GM15510 (cell line): ENCODE data around the gene ZNF577.

Experiments
- POLR2A ChIP-seq: IDR thresholded peaks from 3 replicates; pipeline ENCODE4 v1.6.1; 2011; ENCODE audit warnings: borderline replicate concordance; ENCODE audit not compliant: insufficient read length; ENCODE audit errors: extremely low read depth

ZNF577 gene

DNA sequence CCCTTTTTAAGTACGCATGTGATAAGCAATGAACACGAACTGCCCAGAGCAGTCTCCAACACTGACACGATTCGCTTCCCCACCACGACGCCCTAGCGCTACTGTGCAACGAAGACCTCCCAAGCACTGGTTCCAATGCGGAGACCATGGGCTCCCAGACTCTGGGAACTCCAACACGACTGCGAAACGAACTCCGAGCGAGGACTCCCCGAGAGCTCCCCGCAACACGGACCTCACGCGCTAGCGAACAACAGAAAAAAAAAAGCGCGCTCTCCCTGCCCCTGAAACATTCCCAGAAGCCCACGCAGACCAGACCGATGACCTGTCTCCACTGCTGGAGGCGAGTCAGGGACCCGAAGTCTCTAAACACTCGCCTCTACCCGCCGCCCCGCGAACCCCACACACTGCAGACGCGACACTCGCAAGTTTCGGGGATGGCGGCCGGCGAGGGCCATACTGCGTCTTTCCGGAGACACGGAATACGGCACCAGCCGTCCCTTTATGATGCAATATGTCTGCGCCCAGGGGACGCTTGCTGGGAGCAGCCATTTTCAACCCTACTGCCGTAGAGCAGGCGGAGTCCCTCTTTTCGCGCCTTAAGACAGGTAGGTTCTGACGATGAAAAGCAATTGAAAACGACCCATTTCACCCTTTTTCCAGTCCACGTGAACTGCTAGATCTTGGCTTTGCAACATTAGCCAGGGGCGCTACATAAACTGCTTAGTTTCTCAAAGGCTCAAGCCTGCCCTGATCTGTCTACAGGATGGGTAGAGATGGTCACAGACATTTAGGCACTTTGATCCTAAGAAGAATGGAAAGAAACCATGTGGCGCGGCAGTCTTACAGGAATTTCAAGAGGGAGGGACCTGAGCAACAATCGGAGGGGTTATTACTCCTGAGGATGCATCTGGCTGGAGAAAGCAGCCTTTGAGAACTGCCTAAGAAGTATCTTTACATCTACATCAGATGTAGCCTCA is at the start of gene ZNF577:
ZNF577 (minus strand) TSS at position 430 of the 977 bp plus-strand sequence. CDS start 7,569 bp downstream, outside the sequence.
- TF ChIP-seq POLR2A, result no peak

GRCh38 chr19:51931921-51932320 is 44.2 kb upstream of the ZNF577 start:
- no peak for TF ChIP-seq POLR2A

DNA sequence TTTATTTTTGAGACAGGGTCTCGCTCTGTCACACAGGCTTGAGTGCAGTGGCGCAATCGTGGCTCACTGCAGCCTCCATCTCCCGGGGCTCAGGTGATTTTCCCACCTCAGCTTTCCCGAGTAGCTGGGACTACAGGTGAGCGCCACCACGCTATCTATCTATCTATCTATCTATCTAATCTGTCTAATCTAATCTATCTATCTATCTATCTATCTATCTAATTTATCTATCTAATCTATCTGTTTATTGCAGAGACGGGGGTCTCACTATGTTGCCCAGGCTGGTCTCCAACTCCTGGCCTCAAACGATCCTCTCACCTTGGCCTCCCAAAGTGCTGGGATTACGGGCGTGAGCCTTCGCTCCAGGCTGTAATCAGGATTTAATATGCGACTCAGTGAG is 40.1 kb upstream of the ZNF577 start:
- no peak for TF ChIP-seq POLR2A

DNA sequence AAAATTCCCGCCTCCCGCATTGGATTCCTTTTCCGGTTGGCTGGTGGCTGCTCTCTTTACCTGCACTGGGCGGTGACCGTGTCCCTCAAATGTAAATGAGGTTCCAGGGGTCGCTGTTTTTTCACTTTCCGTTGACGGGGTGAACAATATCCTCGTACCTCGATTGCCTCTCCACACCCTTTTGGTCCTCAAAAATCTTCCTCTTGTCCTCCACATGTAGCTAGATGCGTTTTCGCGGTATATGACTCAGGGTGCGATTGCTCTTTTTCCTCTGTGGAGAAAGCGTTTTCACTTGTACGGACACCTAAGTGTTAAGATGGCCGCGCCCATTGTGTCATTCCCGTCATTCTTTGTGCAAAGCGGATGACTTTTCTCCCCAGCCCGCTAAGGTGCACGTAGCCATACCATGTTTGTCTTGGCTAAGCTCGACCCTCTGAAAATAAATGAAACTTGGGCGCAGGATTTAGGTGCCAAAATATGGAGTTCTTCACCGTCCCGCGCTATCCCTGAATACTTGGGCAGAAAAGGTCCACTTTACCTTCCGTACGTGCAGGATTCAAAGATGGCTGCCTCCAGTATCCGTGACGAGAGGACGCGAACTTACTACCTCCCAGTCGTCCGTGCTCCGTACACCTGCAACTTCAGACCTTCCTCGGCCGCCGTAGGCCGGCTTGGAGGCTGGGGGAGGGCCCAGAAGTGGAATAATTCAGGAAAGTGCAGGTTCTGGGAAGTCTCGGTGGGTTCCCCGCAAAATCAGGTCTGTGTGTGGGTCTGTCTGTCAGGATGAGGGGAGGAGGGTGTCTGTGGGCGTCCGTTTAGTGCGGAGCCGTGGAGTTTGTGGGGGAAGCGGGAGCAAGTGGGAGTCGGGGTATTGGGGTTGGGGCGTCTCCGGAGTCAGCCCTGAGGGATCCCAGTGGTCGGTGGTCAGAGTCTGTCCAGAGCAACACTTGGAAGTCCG is 39.3 kb upstream of the ZNF577 start, which contains the start of gene ZNF613:
ZNF613 (plus strand) TSS at position 689 of the 958 bp plus-strand sequence. CDS start 8,749 bp downstream, outside the sequence.
- TF ChIP-seq POLR2A, result peak; percentile 35

GRCh38 chr19:51926426-51926783 is 38.7 kb upstream of the ZNF577 start:
- TF ChIP-seq POLR2A, result no peak

GRCh38 chr19:51921949-51922348 is 34.2 kb upstream of the ZNF577 start:
- no peak for TF ChIP-seq POLR2A

DNA sequence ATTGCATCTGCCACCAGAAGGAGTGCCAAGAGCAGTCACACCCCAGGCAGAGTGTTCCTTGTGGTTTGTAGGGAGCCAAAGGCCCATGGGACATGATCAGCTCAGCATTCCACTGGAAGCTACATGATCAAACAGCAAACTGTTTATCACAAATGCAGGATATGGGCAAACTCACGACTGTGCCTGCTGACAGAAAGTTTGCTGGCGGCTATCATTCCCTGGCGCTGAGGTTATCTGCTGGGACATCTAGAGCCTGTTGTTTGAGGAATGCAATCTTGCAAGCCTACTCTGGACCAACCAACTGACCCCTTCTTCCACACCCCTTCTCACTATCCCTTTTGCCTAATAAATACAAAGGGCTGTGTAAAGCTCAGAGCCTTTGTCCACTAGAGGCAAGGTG is 31.9 kb upstream of the ZNF577 start:
- no peak for TF ChIP-seq POLR2A

DNA sequence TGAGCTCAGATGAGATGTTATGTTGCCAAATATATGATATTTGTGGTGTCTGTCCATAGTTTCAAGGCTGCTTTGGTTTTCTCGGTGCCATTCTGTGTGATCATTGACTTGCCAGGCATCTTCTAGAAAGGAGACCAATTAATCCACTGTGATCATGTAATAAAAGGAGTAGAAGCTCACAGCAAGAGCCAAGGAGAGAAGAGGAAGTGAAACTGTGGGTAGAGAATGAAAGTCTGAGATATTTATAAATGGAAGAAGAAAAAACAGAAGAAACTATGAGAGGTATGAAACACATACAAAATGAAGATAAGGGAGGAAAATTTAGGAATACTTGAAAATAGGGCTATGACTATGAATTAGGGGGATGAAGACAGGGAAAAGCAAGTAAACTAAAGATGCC is 28.4 kb upstream of the ZNF577 start:
- TF ChIP-seq POLR2A, result no peak

DNA sequence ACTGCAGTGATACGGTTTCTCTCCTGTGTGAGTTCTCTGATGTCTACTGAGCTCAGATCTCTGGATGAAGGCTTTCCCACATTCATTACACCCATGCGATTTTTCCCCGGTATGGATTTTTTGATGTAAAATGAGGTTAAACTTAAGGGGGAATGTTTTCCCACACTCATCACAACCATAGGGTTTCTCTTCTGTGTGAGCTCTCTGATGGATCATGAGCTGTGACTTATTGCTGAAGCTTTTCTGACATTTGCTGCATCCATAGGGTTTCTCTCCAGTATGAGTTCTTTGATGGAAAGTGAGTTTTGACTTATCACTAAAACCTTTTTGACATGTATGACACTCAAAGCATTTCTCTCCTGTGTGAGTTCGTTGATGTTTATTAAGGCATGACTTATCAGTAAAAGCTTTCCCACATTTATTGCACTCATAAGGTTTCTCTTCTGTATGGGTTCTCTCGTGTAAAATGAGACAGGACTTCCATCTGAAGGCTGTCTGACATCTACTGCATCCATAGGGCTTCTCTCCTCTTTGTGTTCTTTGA is 27.6 kb upstream of the ZNF577 start:
- no peak for TF ChIP-seq POLR2A

GRCh38 chr19:51905206-51905605 is 17.5 kb upstream of the ZNF577 start:
- no peak for TF ChIP-seq POLR2A

DNA sequence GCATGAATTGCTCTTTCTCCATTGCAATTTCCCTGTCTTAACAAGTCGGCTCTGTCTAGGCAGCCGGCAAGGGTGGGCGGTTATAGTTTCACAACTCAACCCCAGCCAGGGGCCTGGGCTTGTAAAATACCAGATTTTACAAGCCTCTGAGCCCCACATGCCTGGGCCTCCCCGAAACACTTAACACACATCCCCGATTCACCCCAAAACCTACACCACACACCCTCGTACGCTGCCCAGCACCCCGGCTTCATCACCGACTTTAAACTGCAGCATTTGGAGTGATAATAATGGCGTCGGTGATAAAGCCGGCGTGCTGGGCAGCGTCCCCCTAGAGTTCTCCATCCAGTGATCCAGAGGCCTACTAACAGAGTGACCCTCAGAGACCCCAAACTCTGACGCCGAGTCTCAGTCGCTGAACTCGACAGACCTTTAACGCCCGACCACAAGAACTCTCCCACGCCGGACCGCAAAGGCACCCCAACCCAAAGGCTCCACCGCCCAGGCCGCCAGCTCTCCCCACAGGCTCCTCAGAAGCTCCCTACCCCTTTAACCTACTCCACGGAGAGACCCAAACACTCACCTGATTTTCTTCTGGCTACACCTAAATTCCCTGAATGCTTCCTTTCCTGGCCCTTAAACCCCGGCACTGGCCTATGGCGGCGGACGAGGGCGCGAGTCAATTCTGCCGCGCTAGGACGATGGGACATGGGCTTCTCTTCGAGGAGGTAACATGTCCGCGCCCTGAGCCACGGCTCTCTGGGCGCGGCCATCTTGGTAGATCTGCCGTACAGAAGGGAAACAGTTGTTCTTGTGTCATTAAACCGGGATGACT is 16.8 kb upstream of the ZNF577 start, which contains the start of gene ZNF649:
ZNF649 (minus strand) TSS at position 687 of the 835 bp plus-strand sequence. CDS start 4,910 bp downstream, outside the sequence.
- peak; percentile 42 for TF ChIP-seq POLR2A

GRCh38 chr19:51903192-51903591 is 15.4 kb upstream of the ZNF577 start:
- TF ChIP-seq POLR2A, result no peak

GRCh38 chr19:51901860-51902259 is 14.1 kb upstream of the ZNF577 start:
- TF ChIP-seq POLR2A, result no peak
